ENCODE measurements around the gene TRIM24.
"Not testable (repeated sequence)": the region's sequence is repeated elsewhere in the genome, so short reads cannot be mapped to it uniquely, and the experiment has no call there.

Gene TRIM24

GRCh38 chr7:138493535-138493934 is 33.5 kb downstream of the TRIM24 start:
- no peak for DNase-seq

- no peak for DNase-seq
Measured at GRCh38 chr7:138495485-138495884, 35.4 kb downstream of the TRIM24 start.

- DNase-seq, result no peak
Measured at GRCh38 chr7:138499340-138499739, 39.3 kb downstream of the TRIM24 start.

- DNase-seq, result not testable (repeated sequence)
Measured at GRCh38 chr7:138500303-138500702, 40.2 kb downstream of the TRIM24 start.

- DNase-seq, result no peak
Measured at GRCh38 chr7:138500892-138501291, 40.8 kb downstream of the TRIM24 start.

GRCh38 chr7:138502023-138502767 is 42.1 kb downstream of the TRIM24 start:
- no peak for DNase-seq

- DNase-seq, result no peak
Measured at GRCh38 chr7:138505361-138505873, 45.4 kb downstream of the TRIM24 start.

GRCh38 chr7:138506764-138507163 is 46.7 kb downstream of the TRIM24 start:
- no peak for DNase-seq

GRCh38 chr7:138510003-138510402 is 49.9 kb downstream of the TRIM24 start:
- DNase-seq, result no peak

- DNase-seq, result no peak
Measured at GRCh38 chr7:138512092-138512858, 52.2 kb downstream of the TRIM24 start.

GRCh38 chr7:138512885-138513284 is 52.8 kb downstream of the TRIM24 start:
- DNase-seq, result no peak

- no peak for DNase-seq
Measured at GRCh38 chr7:138513344-138513871, 53.3 kb downstream of the TRIM24 start.

- no peak for DNase-seq
Measured at GRCh38 chr7:138514044-138514443, 54.0 kb downstream of the TRIM24 start.

- DNase-seq, result no peak
Measured at GRCh38 chr7:138515001-138515528, 55.0 kb downstream of the TRIM24 start.

GRCh38 chr7:138519061-138519798 is 59.2 kb downstream of the TRIM24 start:
- DNase-seq, result peak in 4 of 56 donors; percentile 1 to 3 (median 2)

- no peak for DNase-seq
Measured at GRCh38 chr7:138520742-138521141, 60.7 kb downstream of the TRIM24 start.

- no peak for DNase-seq
Measured at GRCh38 chr7:138521837-138522461, 61.9 kb downstream of the TRIM24 start.

- no peak for DNase-seq
Measured at GRCh38 chr7:138524259-138524658, 64.2 kb downstream of the TRIM24 start.

GRCh38 chr7:138525757-138526156 is 65.7 kb downstream of the TRIM24 start:
- DNase-seq, result no peak

- DNase-seq, result no peak
Measured at GRCh38 chr7:138527746-138528223, 67.7 kb downstream of the TRIM24 start.

GRCh38 chr7:138536833-138537232 is 76.8 kb downstream of the TRIM24 start:
- not testable (repeated sequence) for DNase-seq

All from nucleus accumbens (tissue), 56 donors.